ENCODE measurements around the gene TMEM229A. TPM values are rescaled to one million over a fixed set of nuclear protein-coding genes. Genes with fewer than 3 reads are reported as not detected.
"Not testable (repeated sequence)": the region's sequence is repeated elsewhere in the genome, so short reads cannot be mapped to it uniquely, and the experiment has no call there.

TMEM229A gene
- total RNA-seq, 2 experiments from 2014 or later = not detected

DNA sequence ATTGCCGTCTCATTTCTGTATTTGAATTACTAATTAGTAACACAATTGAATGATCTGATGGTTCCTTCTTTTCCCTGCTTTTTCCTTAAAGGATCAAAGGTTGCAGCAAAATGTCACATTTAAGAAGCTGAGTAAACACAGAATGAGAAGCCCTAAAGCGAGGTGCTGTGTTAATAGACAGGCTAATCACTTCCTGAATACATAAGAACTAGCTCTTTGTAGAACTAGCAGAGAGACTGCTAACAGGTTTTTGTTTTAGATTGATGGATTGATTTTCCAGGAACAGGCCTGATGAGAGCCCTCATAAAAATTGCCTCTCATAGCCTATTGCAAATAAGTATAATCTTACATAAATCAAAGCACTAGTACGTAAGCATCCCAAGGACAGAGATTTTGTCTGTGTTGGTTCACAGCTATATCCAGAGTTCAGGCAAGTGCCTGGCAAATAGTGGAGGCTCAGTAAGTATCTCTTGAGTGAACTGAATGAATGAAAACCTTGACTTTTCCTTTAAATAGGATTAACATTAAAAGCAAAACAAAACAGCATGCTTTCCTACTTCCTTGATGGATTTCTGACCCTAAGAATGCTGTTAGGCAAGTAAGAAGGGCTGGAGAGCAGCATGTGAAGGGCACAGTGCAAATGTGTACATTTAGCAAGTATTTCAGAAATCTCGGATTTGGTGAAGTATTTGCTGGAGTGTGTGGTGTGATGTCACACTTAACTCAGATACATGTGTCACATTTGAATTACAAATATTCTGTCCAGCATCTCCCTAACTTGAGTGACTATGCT lies 3.3 kb downstream of the TMEM229A start:
- CTCF ChIA-PET = no interaction called here
- no peak overlapping the region for H3K27ac Mint-ChIP-seq

DNA sequence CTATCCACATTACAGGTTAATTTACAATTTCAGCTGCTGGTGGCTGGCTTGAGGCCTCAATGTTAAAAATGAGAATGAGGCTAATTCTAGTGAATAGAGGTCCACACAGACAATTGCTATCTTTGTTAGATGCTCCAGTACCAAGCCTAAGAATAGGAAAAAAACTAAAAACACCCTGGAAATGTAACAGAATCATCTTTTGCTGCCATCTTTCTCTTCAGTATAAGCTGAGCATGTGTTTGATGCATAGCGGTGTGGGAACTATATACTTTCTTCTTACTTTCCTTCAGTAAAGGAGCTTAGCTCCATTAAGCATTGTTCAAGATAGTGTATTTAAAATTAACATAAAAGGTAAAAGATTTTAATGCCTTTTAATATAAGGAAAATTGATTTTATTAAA lies 5.6 kb downstream of the TMEM229A start:
- no peak overlapping the region for H3K27ac Mint-ChIP-seq
- peaks cover 19% of the 10 kb centered on the region for H3K27me3 Mint-ChIP-seq
- ChIA-PET POLR2A (no interaction called here), CTCF (no interaction called here)
- H3K4me1 Mint-ChIP-seq (ENCODE audit: low read depth) = peaks cover 4% of the 10 kb centered on the region
- intact Hi-C loops (cut with micrococcal nuclease) = no loop called here
- H3K9me3 Mint-ChIP-seq = peaks cover 2% of the 10 kb centered on the region
- H3K36me3 Mint-ChIP-seq = no peaks in the 10 kb centered on the region
- no peak overlapping the region for H3K4me3 Mint-ChIP-seq
- DNase-seq = no peak

More for the DNA sequence above, 3.3 kb downstream of the TMEM229A start:
- intact Hi-C loops (cut with micrococcal nuclease) = no loop called here
- POLR2A ChIA-PET = no interaction called here
- DNase-seq = no peak
- Mint-ChIP-seq H3K9me3 (peaks cover 2% of the 10 kb centered on the region), H3K4me3 (no peak overlapping the region), H3K36me3 (no peaks in the 10 kb centered on the region), H3K4me1 (ENCODE audit: low read depth) (peaks cover 4% of the 10 kb centered on the region), H3K27me3 (peaks cover 29% of the 10 kb centered on the region)

DNA sequence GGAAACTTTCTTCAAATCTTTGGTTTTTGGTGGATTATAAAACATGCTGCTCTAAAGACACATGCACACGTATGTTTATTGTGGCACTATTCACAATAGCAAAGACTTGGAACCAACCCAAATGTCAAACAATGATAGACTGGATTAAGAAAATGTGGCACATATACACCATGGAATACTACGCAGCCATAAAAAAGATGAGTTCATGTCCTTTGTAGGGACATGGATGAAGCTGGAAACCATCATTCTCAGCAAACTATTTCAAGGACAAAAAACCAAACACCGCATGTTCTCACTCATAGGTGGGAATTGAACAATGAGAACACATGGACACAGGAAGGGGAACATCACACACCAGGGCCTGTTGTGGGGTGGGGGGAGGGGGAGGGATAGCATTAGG lies 8.5 kb downstream of the TMEM229A start:
- POLR2A ChIA-PET; H3K27ac Mint-ChIP-seq; intact Hi-C loops (cut with micrococcal nuclease); H3K4me3 Mint-ChIP-seq; DNase-seq; H3K4me1 Mint-ChIP-seq (ENCODE audit: low read depth); H3K36me3 Mint-ChIP-seq; H3K9me3 Mint-ChIP-seq; CTCF ChIA-PET; H3K27me3 Mint-ChIP-seq: not testable (repeated sequence)

DNA sequence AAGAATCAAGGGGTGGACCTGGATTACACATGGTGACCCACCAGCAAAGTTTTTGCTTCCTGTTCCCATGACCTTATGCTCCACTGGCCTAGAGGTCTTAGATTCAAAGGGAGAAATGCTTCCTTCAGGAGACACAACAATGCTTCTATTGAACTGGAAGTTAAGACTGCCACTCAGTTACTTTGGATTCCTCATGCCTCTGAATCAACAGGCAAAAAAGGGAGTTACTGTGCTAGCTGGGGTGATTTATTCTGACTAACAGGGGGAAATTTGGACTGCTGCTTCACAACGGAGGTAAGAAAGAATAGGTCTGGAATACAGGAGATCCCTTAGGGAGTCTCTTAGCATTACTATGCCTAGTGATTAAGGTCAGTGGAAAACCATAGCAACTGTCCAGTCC lies 10.3 kb downstream of the TMEM229A start:
- H3K4me3 Mint-ChIP-seq = no peak overlapping the region
- no peak overlapping the region for H3K27ac Mint-ChIP-seq
- no peak for DNase-seq
- ChIA-PET POLR2A (no interaction called here), CTCF (no interaction called here)
- intact Hi-C loops (cut with micrococcal nuclease) = no loop called here
- H3K36me3 Mint-ChIP-seq = no peaks in the 10 kb centered on the region
- no peaks in the 10 kb centered on the region for H3K4me1 Mint-ChIP-seq (ENCODE audit: low read depth)
- H3K27me3 Mint-ChIP-seq = no peaks in the 10 kb centered on the region
- H3K9me3 Mint-ChIP-seq = peaks cover 2% of the 10 kb centered on the region

- Mint-ChIP-seq H3K27ac (no peak overlapping the region), H3K36me3 (no peaks in the 10 kb centered on the region), H3K27me3 (no peaks in the 10 kb centered on the region), H3K4me1 (ENCODE audit: low read depth) (no peaks in the 10 kb centered on the region), H3K4me3 (no peak overlapping the region), H3K9me3 (peaks cover 2% of the 10 kb centered on the region)
- POLR2A ChIA-PET = no interaction called here
- CTCF ChIA-PET = no interaction called here
- intact Hi-C loops (cut with micrococcal nuclease) = no loop called here
- no peak for DNase-seq
These were observed 12.8 kb downstream of the TMEM229A start for GRCh38 chr7:124020060-124020459.

DNA sequence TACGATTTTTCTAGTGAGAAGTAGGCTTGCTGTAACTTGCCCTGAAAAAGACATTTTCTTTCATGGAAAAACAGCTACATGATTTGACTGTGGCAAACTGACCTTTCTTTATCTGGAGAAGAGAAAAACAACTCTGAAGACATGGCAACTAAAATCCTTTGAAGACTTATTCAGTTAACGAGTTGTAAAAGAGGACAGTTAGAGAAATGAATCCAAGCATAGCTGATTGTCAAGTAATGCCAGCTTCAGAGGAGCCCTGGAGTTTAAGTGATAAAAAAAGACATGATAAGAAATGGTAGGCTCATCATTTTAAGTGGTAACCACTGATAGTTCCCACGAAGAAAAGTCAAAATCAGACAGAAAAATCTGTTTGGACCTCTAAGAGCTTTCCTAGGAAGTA lies 19.6 kb downstream of the TMEM229A start:
- ChIA-PET CTCF (no interaction called here), POLR2A (no interaction called here)
- intact Hi-C loops (cut with micrococcal nuclease) = no loop called here
- Mint-ChIP-seq H3K36me3 (no peaks in the 10 kb centered on the region), H3K4me3 (no peak overlapping the region), H3K27ac (no peak overlapping the region), H3K9me3 (no peaks in the 10 kb centered on the region), H3K27me3 (no peaks in the 10 kb centered on the region), H3K4me1 (ENCODE audit: low read depth) (no peaks in the 10 kb centered on the region)
- DNase-seq = no peak

GRCh38 chr7:124012864-124013263 lies 20.0 kb downstream of the TMEM229A start:
- no peaks in the 10 kb centered on the region for H3K27me3 Mint-ChIP-seq
- no peak for DNase-seq
- ChIA-PET CTCF (no interaction called here), POLR2A (no interaction called here)
- no peak overlapping the region for H3K4me3 Mint-ChIP-seq
- H3K9me3 Mint-ChIP-seq = no peaks in the 10 kb centered on the region
- H3K27ac Mint-ChIP-seq = no peak overlapping the region
- H3K36me3 Mint-ChIP-seq = no peaks in the 10 kb centered on the region
- H3K4me1 Mint-ChIP-seq (ENCODE audit: low read depth) = no peaks in the 10 kb centered on the region
- intact Hi-C loops (cut with micrococcal nuclease) = no loop called here

DNA sequence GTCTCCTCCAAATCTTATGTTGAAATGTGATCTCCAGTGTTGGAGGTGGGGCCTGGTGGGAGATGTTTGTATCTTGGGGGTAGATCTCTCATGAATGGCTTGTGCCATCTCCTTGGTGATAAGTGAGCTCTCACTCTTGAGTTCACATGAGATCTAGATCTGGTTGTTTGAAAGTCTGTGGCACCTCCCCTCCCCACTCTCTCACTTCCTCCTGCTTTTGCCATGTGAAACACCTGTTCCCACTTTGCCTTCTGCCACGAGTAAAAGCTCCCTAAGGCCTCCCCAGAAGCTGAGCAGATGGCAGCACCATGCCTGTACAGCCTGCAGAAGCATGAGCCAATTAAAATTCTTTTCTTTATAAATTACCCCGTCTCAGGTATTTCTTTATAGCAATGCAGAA lies 23.5 kb downstream of the TMEM229A start:
- no peaks in the 10 kb centered on the region for H3K9me3 Mint-ChIP-seq
- DNase-seq = no peak
- H3K36me3 Mint-ChIP-seq = no peaks in the 10 kb centered on the region
- no peaks in the 10 kb centered on the region for H3K4me1 Mint-ChIP-seq (ENCODE audit: low read depth)
- intact Hi-C loops (cut with micrococcal nuclease) = no loop called here
- no peak overlapping the region for H3K4me3 Mint-ChIP-seq
- ChIA-PET CTCF (no interaction called here), POLR2A (no interaction called here)
- H3K27me3 Mint-ChIP-seq = no peaks in the 10 kb centered on the region
- no peak overlapping the region for H3K27ac Mint-ChIP-seq

DNA sequence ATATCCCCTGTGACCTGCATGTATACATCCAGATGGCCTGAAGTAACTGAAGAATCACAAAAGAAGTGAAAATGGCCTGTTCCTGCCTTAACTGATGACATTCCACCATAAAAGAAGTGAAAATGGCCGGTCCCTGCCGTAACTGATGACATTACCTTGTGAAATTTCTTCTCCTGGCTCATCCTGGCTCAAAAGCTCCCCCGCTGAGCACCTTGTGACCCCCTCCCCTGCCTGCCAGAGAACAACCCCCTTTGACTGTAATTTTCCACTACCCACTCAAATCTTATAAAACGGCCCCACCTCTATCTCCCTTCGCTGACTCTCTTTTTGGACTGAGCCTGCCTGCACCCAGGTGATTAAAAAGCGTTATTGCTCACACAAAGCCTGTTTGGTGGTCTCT lies 24.6 kb downstream of the TMEM229A start:
- H3K27me3 Mint-ChIP-seq; CTCF ChIA-PET; H3K4me1 Mint-ChIP-seq (ENCODE audit: low read depth); intact Hi-C loops (cut with micrococcal nuclease); H3K9me3 Mint-ChIP-seq; H3K4me3 Mint-ChIP-seq; H3K27ac Mint-ChIP-seq; H3K36me3 Mint-ChIP-seq; POLR2A ChIA-PET; DNase-seq: not testable (repeated sequence)

DNA sequence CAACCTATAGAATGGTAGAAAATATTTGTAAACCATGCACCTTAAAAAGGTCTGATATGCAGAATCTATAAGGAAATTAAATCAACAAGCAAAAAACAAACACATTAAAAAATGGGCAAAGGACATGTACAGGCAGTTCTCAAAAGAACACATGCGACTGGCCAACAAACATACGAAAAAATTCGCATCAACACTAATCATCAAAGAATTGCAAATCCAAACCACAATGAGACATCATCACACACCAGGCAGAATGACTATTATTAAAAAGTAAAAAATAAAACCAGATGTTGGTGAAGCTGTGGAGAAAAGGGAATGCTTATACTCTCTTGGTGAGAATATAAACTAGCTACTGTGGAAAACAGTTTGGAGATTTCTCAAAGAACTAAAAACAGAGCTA lies 33.2 kb downstream of the TMEM229A start:
- no peaks in the 10 kb centered on the region for H3K4me1 Mint-ChIP-seq (ENCODE audit: low read depth)
- no peak overlapping the region for H3K4me3 Mint-ChIP-seq
- CTCF ChIA-PET = no interaction called here
- DNase-seq = no peak
- peaks cover 22% of the 10 kb centered on the region for H3K9me3 Mint-ChIP-seq
- H3K27ac Mint-ChIP-seq = no peak overlapping the region
- H3K36me3 Mint-ChIP-seq = no peaks in the 10 kb centered on the region
- H3K27me3 Mint-ChIP-seq = no peaks in the 10 kb centered on the region
- intact Hi-C loops (cut with micrococcal nuclease) = no loop called here
- POLR2A ChIA-PET = no interaction called here

GRCh38 chr7:123998921-123999320 lies 33.9 kb downstream of the TMEM229A start:
- Mint-ChIP-seq H3K36me3 (no peaks in the 10 kb centered on the region), H3K4me1 (ENCODE audit: low read depth) (no peaks in the 10 kb centered on the region), H3K27ac (no peak overlapping the region), H3K27me3 (no peaks in the 10 kb centered on the region), H3K4me3 (no peak overlapping the region), H3K9me3 (peaks cover 22% of the 10 kb centered on the region)
- no peak for DNase-seq
- intact Hi-C loops (cut with micrococcal nuclease) = no loop called here
- CTCF ChIA-PET = no interaction called here
- POLR2A ChIA-PET = no interaction called here

GRCh38 chr7:123996327-123996625 lies 36.6 kb downstream of the TMEM229A start:
- no peak overlapping the region for H3K4me3 Mint-ChIP-seq
- CTCF ChIA-PET = no interaction called here
- intact Hi-C loops (cut with micrococcal nuclease) = no loop called here
- H3K9me3 Mint-ChIP-seq = peaks cover 4% of the 10 kb centered on the region
- no peaks in the 10 kb centered on the region for H3K36me3 Mint-ChIP-seq
- H3K27ac Mint-ChIP-seq = no peak overlapping the region
- DNase-seq = no peak
- no peaks in the 10 kb centered on the region for H3K27me3 Mint-ChIP-seq
- POLR2A ChIA-PET = no interaction called here
- H3K4me1 Mint-ChIP-seq (ENCODE audit: low read depth) = no peaks in the 10 kb centered on the region

- Mint-ChIP-seq H3K4me3 (no peak overlapping the region), H3K27ac (no peak overlapping the region), H3K4me1 (ENCODE audit: low read depth) (no peaks in the 10 kb centered on the region), H3K36me3 (no peaks in the 10 kb centered on the region), H3K9me3 (no peaks in the 10 kb centered on the region), H3K27me3 (no peaks in the 10 kb centered on the region)
- ChIA-PET POLR2A (no interaction called here), CTCF (no interaction called here)
- DNase-seq = no peak
- intact Hi-C loops (cut with micrococcal nuclease) = no loop called here
These were observed 37.1 kb downstream of the TMEM229A start for GRCh38 chr7:123995617-123996326.
